ENCODE data around the gene DDX10.

DDX10 gene

DNA sequence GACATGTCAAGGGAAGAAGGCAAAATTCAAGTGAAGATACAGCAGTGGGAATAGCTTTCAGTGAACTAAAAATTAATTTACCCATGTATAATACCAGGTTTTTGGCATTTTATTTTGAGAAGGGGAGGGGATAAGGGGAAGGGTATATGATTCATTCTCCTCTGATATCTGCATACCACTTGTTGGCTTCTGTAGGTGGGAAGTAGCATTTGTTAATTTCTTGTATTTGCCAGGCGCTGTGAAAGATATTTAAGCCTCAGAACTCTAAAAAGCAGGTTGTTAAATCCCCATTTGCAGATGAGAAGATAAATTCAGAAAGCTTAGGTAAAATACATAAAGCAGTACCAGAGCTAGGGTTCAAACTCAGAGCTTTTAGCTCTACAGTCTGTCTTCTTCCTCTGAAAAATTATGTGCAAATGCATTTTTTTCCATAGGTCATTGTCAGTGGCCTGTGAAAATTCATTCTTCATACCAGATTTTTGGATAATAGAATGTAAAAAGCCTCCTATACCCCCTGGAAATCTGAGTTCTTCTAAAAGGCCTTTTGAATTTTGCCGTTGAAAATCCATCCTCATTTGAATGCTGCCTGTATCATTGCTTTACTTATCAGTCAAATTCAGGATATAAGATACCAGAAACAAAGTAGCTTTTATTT is 221.3 kb downstream of the DDX10 start:
- TF ChIP-seq, protein P1, sequence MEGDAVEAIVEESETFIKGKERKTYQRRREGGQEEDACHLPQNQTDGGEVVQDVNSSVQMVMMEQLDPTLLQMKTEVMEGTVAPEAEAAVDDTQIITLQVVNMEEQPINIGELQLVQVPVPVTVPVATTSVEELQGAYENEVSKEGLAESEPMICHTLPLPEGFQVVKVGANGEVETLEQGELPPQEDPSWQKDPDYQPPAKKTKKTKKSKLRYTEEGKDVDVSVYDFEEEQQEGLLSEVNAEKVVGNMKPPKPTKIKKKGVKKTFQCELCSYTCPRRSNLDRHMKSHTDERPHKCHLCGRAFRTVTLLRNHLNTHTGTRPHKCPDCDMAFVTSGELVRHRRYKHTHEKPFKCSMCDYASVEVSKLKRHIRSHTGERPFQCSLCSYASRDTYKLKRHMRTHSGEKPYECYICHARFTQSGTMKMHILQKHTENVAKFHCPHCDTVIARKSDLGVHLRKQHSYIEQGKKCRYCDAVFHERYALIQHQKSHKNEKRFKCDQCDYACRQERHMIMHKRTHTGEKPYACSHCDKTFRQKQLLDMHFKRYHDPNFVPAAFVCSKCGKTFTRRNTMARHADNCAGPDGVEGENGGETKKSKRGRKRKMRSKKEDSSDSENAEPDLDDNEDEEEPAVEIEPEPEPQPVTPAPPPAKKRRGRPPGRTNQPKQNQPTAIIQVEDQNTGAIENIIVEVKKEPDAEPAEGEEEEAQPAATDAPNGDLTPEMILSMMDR (conservative IDR thresholded peaks at IDR 0.05; ENCODE audit: low read depth, low read length) = no peak
- no peaks in the 10 kb centered on the region; the same call in 1 of the 2 replicates for H4K20me1 ChIP-seq (ENCODE audit: insufficient read depth)
- no peak overlapping the region for H3K9ac ChIP-seq
- H3K4me3 ChIP-seq (IDR thresholded peaks at IDR 0.05; ENCODE audit: insufficient read depth, low read depth, low read length) = no peak overlapping the region
- H3K4me2 ChIP-seq = no peak overlapping the region
- no peaks in the 10 kb centered on the region for H3K36me3 ChIP-seq (ENCODE audit: insufficient read depth)
- H3K79me2 ChIP-seq (ENCODE audit: insufficient read depth, low read depth) = no peaks in the 10 kb centered on the region
- H2AFZ ChIP-seq (ENCODE audit: low read depth) = no peak overlapping the region
- no peaks in the 10 kb centered on the region for H3K27me3 ChIP-seq (ENCODE audit: insufficient read depth, low read depth)
- H3K27ac ChIP-seq = no peak overlapping the region
- H3K4me1 ChIP-seq (ENCODE audit: low read depth, poor library complexity, severe bottlenecking) = no peaks in the 10 kb centered on the region

DNA sequence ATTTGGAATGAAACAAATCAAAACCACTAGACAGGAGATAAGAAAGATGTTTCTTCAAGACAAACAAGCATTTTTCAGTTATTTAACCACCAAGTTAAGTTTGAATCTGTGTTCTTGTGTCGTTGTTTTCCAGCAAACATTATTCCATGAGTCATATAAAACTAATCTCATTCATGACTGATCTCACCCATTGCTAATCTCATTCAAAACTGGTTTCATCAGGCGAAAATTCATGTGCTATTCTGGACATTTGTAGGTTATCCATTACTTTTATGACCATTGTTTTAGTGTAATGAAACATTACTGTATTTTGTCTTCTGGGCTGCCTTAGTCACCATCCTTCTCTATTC is 221.8 kb downstream of the DDX10 start:
- Histone ChIP-seq H3K4me3 (IDR thresholded peaks at IDR 0.05; ENCODE audit: insufficient read depth, low read depth, low read length) (no peak overlapping the region), H3K4me1 (ENCODE audit: low read depth, poor library complexity, severe bottlenecking) (no peaks in the 10 kb centered on the region), H3K79me2 (ENCODE audit: insufficient read depth, low read depth) (no peaks in the 10 kb centered on the region), H3K36me3 (ENCODE audit: insufficient read depth) (no peaks in the 10 kb centered on the region), H4K20me1 (ENCODE audit: insufficient read depth) (no peaks in the 10 kb centered on the region; the same call in 1 of the 2 replicates), H2AFZ (ENCODE audit: low read depth) (no peak overlapping the region), H3K9ac (no peak overlapping the region), H3K4me2 (no peak overlapping the region), H3K27me3 (ENCODE audit: insufficient read depth, low read depth) (no peaks in the 10 kb centered on the region), H3K27ac (no peak overlapping the region)
- TF ChIP-seq, protein P1 (conservative IDR thresholded peaks at IDR 0.05; ENCODE audit: low read depth, low read length) = no peak

DNA sequence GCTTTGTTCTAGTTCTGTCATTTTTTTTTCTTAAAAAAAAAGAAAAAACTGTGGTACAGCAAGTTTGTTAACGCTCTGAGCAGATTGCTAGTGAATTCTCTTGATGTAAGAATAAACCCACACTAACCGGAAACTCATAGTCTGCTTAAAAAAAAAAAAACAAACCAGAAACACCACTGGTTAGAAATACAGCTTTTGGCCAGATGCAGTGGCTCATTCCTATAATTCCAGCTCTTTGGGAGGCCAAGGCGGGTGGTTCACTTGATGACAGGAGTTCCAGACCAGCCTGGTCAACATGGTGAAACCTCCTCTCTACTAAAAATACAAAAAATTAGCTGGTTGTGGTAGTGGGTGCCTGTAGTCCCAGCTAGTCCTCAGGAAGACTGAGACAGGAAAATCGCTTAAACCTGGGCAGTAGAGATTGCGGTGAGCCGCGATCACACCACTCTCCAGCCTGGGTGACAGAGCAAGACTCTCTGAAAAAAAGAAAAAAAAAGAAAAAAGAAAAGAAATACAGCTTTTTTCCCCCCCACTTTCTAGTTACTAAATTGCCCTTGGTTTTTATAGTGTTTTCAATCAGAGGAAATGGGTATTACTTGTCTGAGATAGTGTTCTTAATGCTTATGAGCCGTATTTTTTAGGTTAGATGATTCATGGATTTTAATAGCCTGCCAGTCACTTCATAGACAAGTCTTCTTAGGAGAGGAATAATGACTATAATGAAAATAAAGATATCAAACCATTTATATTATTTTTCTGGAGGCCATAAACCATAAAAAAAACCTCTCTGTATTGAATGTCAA is 222.8 kb downstream of the DDX10 start:
- no peak overlapping the region for H3K4me3 ChIP-seq (IDR thresholded peaks at IDR 0.05; ENCODE audit: insufficient read depth, low read depth, low read length)
- H4K20me1 ChIP-seq (ENCODE audit: insufficient read depth) = no peaks in the 10 kb centered on the region; the same call in 1 of the 2 replicates
- H3K4me1 ChIP-seq (ENCODE audit: low read depth, poor library complexity, severe bottlenecking) = no peaks in the 10 kb centered on the region
- no peak overlapping the region for H2AFZ ChIP-seq (ENCODE audit: low read depth)
- H3K27ac ChIP-seq = no peak overlapping the region
- no peaks in the 10 kb centered on the region for H3K79me2 ChIP-seq (ENCODE audit: insufficient read depth, low read depth)
- H3K4me2 ChIP-seq = no peak overlapping the region
- no peaks in the 10 kb centered on the region for H3K36me3 ChIP-seq (ENCODE audit: insufficient read depth)
- TF ChIP-seq, protein P1 (conservative IDR thresholded peaks at IDR 0.05; ENCODE audit: low read depth, low read length) = no peak
- no peaks in the 10 kb centered on the region for H3K27me3 ChIP-seq (ENCODE audit: insufficient read depth, low read depth)
- no peak overlapping the region for H3K9ac ChIP-seq

DNA sequence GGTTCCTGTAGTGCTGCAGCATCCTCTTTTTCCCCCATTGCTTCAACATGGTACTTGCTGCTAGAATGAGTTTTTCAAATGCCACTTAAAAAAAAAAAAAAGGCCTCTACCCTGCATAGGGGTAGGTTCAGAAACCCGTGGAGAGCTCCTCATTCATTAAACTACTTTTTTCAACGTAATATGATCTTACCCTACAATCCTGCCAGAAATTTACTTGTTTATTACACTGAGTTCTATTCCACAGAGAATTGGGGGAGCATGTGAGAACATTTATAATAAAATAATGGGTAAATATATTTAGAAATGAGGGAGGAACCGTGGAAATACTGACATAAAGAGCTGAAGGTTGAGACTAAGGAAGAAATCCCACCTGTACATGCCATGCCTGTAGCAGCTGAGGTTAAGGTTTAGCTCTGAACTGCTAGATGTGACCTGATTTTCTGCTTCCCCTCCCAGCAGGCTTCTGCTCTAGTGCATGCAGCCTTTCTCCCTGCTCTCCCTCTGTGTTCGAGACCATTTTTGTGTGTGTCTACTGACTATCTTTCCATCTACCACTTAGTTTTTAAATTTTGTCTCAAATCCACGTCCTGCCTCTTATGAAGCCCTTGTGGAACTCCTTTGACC is 225.7 kb downstream of the DDX10 start:
- Histone ChIP-seq H3K79me2 (ENCODE audit: insufficient read depth, low read depth) (no peaks in the 10 kb centered on the region), H3K9ac (no peak overlapping the region), H3K4me2 (no peak overlapping the region), H2AFZ (ENCODE audit: low read depth) (no peak overlapping the region), H3K27ac (no peak overlapping the region), H3K4me3 (IDR thresholded peaks at IDR 0.05; ENCODE audit: insufficient read depth, low read depth, low read length) (no peak overlapping the region), H3K4me1 (ENCODE audit: low read depth, poor library complexity, severe bottlenecking) (no peaks in the 10 kb centered on the region), H4K20me1 (ENCODE audit: insufficient read depth) (no peaks in the 10 kb centered on the region; the same call in 1 of the 2 replicates), H3K27me3 (ENCODE audit: insufficient read depth, low read depth) (no peaks in the 10 kb centered on the region), H3K36me3 (ENCODE audit: insufficient read depth) (no peaks in the 10 kb centered on the region)
- TF ChIP-seq, protein P1 (conservative IDR thresholded peaks at IDR 0.05; ENCODE audit: low read depth, low read length) = no peak
